ENCODE data around the gene VPS37D.

The VPS37D gene

DNA sequence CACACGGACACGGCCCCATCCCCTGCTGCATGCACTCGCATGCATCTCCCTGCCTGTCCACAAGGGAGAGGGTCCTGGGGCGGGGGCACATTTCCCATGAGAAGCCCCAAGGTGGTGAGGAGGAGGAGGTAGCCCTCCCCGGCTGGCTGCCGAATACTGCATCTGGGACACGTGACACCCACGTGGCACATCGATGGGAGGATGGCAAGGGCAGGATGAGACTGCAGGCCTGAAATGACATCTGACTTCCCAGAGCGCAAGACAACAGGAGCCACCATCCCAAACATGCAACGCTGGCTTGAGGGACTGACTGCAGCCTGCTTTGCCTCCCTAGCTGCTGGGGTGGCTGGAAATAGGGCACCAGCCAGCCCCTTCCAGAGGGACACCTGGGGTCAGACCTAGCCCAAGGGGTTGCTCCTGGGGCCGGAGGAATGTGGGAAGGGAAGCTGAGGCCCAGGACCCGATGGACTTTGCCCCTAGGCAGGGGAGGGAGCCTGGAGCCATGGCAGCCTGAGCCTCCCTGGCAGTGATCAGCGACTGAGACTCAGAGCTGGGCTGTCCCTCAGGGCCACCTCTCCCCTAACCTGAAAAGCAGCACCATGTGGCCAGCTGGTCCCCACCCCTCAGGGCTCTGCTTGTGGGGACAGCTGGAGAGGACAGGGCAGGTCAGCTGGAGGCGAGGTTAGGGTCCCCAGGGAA lies 31.9 kb downstream of the VPS37D start:
- Histone ChIP-seq H3K4me3 (ENCODE audit: insufficient read depth, low read length, poor library complexity, severe bottlenecking) (no peak overlapping the region), H3K79me2 (ENCODE audit: insufficient read depth, low read length) (no peaks in the 10 kb centered on the region), H3K4me2 (ENCODE audit: low read depth, low read length, poor library complexity, severe bottlenecking) (no peak overlapping the region), H3K36me3 (ENCODE audit: low read length) (no peaks in the 10 kb centered on the region), H3K9ac (ENCODE audit: low read length) (no peak overlapping the region), H3K27ac (ENCODE audit: low read depth, low read length) (no peak overlapping the region), H3F3A (ENCODE audit: insufficient read depth) (no peaks in the 10 kb centered on the region), H3K9me3 (ENCODE audit: insufficient read depth, low read length) (no peaks in the 10 kb centered on the region), H3K9me2 (replicated peaks; ENCODE audit: insufficient read depth, low read length) (no peaks in the 10 kb centered on the region), H4K20me1 (ENCODE audit: low read depth, low read length) (no peaks in the 10 kb centered on the region), H2AFZ (ENCODE audit: low read depth, low read length, severe bottlenecking) (no peak overlapping the region), H3K27me3 (ENCODE audit: low read length) (no peaks in the 10 kb centered on the region)
- TF ChIP-seq EZH2phosphoT487 (conservative IDR thresholded peaks at IDR 0.05; ENCODE audit: low read length) = no peak

DNA sequence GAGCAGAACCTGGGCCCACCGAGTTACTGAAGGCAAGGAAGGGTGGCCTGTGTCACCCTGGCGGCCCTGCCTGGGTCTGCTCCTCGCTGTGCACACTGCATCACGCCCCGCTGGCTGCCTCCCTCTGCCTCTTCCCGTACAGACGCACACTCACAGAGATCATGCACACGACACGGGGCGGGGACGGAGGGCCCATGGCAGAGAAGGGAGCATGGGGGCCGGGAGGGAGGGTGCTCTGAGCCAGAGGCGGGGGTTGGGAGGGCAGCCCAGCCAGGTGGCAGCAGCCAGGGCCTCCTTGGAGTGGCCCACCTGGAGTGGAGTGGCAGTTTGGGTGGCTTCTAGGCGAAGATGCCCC lies 32.4 kb downstream of the VPS37D start:
- Histone ChIP-seq H3K27ac (ENCODE audit: low read depth, low read length) (no peak overlapping the region), H3K4me3 (ENCODE audit: insufficient read depth, low read length, poor library complexity, severe bottlenecking) (no peak overlapping the region), H3K9me3 (ENCODE audit: insufficient read depth, low read length) (no peaks in the 10 kb centered on the region), H3K9ac (ENCODE audit: low read length) (no peak overlapping the region), H3K4me2 (ENCODE audit: low read depth, low read length, poor library complexity, severe bottlenecking) (no peak overlapping the region), H3K27me3 (ENCODE audit: low read length) (no peaks in the 10 kb centered on the region), H2AFZ (ENCODE audit: low read depth, low read length, severe bottlenecking) (no peak overlapping the region), H3F3A (ENCODE audit: insufficient read depth) (no peaks in the 10 kb centered on the region), H3K36me3 (ENCODE audit: low read length) (no peaks in the 10 kb centered on the region), H3K79me2 (ENCODE audit: insufficient read depth, low read length) (no peaks in the 10 kb centered on the region), H3K9me2 (replicated peaks; ENCODE audit: insufficient read depth, low read length) (no peaks in the 10 kb centered on the region), H4K20me1 (ENCODE audit: low read depth, low read length) (no peaks in the 10 kb centered on the region)
- TF ChIP-seq EZH2phosphoT487 (conservative IDR thresholded peaks at IDR 0.05; ENCODE audit: low read length) (no peak), CTCF (IDR thresholded peaks at IDR 0.05; ENCODE audit: insufficient read depth, low read length, poor library complexity, severe bottlenecking) (no peak)

DNA sequence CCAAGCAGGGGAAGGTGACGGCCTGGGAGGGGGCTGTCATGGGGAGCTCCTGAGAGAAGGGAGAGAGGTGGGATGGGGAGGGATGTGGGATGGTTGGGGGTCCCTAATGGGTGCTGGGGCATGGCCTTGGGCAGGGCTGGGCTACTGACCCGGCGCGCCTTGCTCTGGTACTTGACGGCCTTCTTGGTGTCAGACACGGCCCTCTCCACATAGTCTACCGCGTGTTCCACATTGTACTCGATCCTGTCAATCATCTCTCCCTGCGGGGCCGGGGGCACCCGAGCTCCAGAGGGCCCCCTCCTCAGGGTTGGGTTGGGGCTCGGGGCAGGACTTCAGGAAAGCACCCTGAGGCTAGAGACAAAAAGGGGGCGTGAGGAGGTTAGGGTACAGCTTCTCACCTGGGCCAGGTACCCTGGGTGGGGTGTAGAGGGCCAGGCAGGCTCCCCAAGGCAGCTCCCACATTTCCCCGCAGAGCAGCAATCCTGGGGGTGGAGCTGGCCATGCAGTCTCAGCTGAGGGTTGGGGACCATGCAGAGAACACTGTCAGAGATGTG lies 33.0 kb downstream of the VPS37D start:
- Histone ChIP-seq H3K9ac (ENCODE audit: low read length) (no peak overlapping the region), H3K4me3 (ENCODE audit: insufficient read depth, low read length, poor library complexity, severe bottlenecking) (no peak overlapping the region), H3K36me3 (ENCODE audit: low read length) (no peaks in the 10 kb centered on the region), H2AFZ (ENCODE audit: low read depth, low read length, severe bottlenecking) (no peak overlapping the region), H3K79me2 (ENCODE audit: insufficient read depth, low read length) (no peaks in the 10 kb centered on the region), H4K20me1 (ENCODE audit: low read depth, low read length) (no peaks in the 10 kb centered on the region), H3K9me3 (ENCODE audit: insufficient read depth, low read length) (no peaks in the 10 kb centered on the region), H3K27ac (ENCODE audit: low read depth, low read length) (no peak overlapping the region), H3K9me2 (replicated peaks; ENCODE audit: insufficient read depth, low read length) (no peaks in the 10 kb centered on the region), H3K4me2 (ENCODE audit: low read depth, low read length, poor library complexity, severe bottlenecking) (no peak overlapping the region), H3F3A (ENCODE audit: insufficient read depth) (no peaks in the 10 kb centered on the region), H3K27me3 (ENCODE audit: low read length) (no peaks in the 10 kb centered on the region)
- TF ChIP-seq CTCF (IDR thresholded peaks at IDR 0.05; ENCODE audit: insufficient read depth, low read length, poor library complexity, severe bottlenecking) = no peak
- TF ChIP-seq EZH2phosphoT487 (conservative IDR thresholded peaks at IDR 0.05; ENCODE audit: low read length) = no peak

DNA sequence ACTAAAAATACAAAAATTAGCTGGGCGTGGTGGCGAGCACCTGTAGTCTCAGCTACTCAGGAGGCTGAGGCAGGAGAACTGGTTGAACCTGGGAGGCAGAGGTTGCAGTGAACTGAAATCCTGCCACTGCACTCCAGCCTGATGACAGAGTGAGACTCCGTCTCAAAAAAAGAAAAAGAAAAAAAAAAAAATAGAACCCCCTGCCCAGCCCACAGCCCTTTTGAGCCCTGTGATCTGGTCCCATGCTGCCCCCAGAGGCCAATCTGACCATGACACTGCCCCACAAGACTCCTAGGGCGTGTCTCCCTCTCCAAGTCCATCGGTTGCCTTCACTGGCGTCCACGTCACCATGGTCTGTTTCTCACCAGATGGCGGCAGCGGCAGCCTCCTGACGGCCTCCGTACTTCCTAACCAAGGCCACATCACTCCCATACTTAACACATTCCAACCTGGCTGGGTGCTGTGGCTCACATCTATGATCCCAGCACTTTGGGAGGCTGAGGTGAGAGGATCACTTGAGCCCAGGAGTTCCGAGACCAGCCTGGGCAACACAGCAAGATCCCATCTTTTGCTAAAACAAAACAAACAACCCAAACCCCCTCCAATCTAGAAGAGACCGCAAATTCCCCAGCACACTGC lies 33.8 kb downstream of the VPS37D start:
- Histone ChIP-seq H2AFZ (ENCODE audit: low read depth, low read length, severe bottlenecking) (no peak overlapping the region), H3F3A (ENCODE audit: insufficient read depth) (no peaks in the 10 kb centered on the region), H3K4me3 (ENCODE audit: insufficient read depth, low read length, poor library complexity, severe bottlenecking) (no peak overlapping the region), H3K27me3 (ENCODE audit: low read length) (no peaks in the 10 kb centered on the region), H3K9me2 (replicated peaks; ENCODE audit: insufficient read depth, low read length) (no peaks in the 10 kb centered on the region), H4K20me1 (ENCODE audit: low read depth, low read length) (no peaks in the 10 kb centered on the region), H3K79me2 (ENCODE audit: insufficient read depth, low read length) (no peaks in the 10 kb centered on the region), H3K27ac (ENCODE audit: low read depth, low read length) (no peak overlapping the region), H3K9me3 (ENCODE audit: insufficient read depth, low read length) (no peaks in the 10 kb centered on the region), H3K4me2 (ENCODE audit: low read depth, low read length, poor library complexity, severe bottlenecking) (no peak overlapping the region), H3K9ac (ENCODE audit: low read length) (no peak overlapping the region), H3K36me3 (ENCODE audit: low read length) (no peaks in the 10 kb centered on the region)
- TF ChIP-seq CTCF (IDR thresholded peaks at IDR 0.05; ENCODE audit: insufficient read depth, low read length, poor library complexity, severe bottlenecking) (peak; percentile 48), EZH2phosphoT487 (conservative IDR thresholded peaks at IDR 0.05; ENCODE audit: low read length) (no peak)

Measured in SU-DHL-6 (cell line).